Measurements from ENCODE around the gene KCNJ2.

The KCNJ2 gene

GRCh38 chr17:70206361-70207010 lies 37.2 kb downstream of the KCNJ2 start:
- DNase-seq, result no peak

- no peak for DNase-seq
Observed at GRCh38 chr17:70207184-70207583, 37.9 kb downstream of the KCNJ2 start.

- no peak for DNase-seq
Observed at GRCh38 chr17:70208080-70208794, 38.9 kb downstream of the KCNJ2 start.

GRCh38 chr17:70208825-70209555 lies 39.7 kb downstream of the KCNJ2 start:
- no peak for DNase-seq

GRCh38 chr17:70215656-70216055 lies 46.3 kb downstream of the KCNJ2 start:
- no peak for DNase-seq

- DNase-seq, result no peak
Observed at GRCh38 chr17:70217571-70217970, 48.2 kb downstream of the KCNJ2 start.

GRCh38 chr17:70225276-70225675 lies 55.9 kb downstream of the KCNJ2 start:
- DNase-seq, result no peak

Measured in NCI-H1694 treated with DMSO at 0.1 percent for 48 hours (cell line).